Measurements from ENCODE around the gene GRHL1. TPM values are rescaled to one million over a fixed set of nuclear protein-coding genes. Genes with fewer than 3 reads are reported as not detected.

GRHL1 gene
- total RNA-seq, 1 experiment from 2014 or later = 10.3 TPM

- Histone ChIP-seq H4K20me1 (ENCODE audit: low read length) (no peaks in the 10 kb centered on the region), H3K27ac (ENCODE audit: low read length) (no peak overlapping the region), H3K4me2 (ENCODE audit: low read length) (no peak overlapping the region), H3K4me1 (ENCODE audit: insufficient read depth, low read length) (no peaks in the 10 kb centered on the region), H3K79me2 (ENCODE audit: low read length) (no peaks in the 10 kb centered on the region), H3K9me3 (ENCODE audit: low read length) (no peaks in the 10 kb centered on the region), H3K9ac (ENCODE audit: low read length) (no peak overlapping the region), H2AFZ (ENCODE audit: low read length) (no peak overlapping the region), H3K4me3 (ENCODE audit: low read length) (no peak overlapping the region), H3K9me2 (replicated peaks; ENCODE audit: low read length) (no peaks in the 10 kb centered on the region), H3F3A (ENCODE audit: low read length, unreplicated experiment) (no peaks in the 10 kb centered on the region), H3K36me3 (ENCODE audit: low read depth, low read length) (no peaks in the 10 kb centered on the region), H3K27me3 (ENCODE audit: low read length) (no peaks in the 10 kb centered on the region)
- POLR2A ChIA-PET (ENCODE audit: unreplicated experiment) = no interaction called here
- ATAC-seq (no peak), DNase-seq (no peak)
- CTCF ChIA-PET = no interaction called here
- no TSS peak for BruUV-seq (replicated peaks)
- intact Hi-C loops (cut with micrococcal nuclease) = loop anchor here (2.0 kb wide), 1 partner anchor 43 kb away; no protein-coding TSS in a partner anchor
- no peak for TF ChIP-seq CTCF (conservative IDR thresholded peaks at IDR 0.05; ENCODE audit: low read depth, low read length)
- no peak for TF ChIP-seq EZH2phosphoT487 (IDR thresholded peaks at IDR 0.05; ENCODE audit: borderline replicate concordance, low read length)
- TF ChIP-seq EZH2 (IDR thresholded peaks at IDR 0.05; ENCODE audit: low read length, unreplicated experiment) = no peak
These were observed 76.3 kb downstream of the GRHL1 start for GRCh38 chr2:10027660-10028330.

GRCh38 chr2:10028407-10028987, 77.0 kb downstream of the GRHL1 start:
- Histone ChIP-seq H2AFZ (ENCODE audit: low read length) (no peak overlapping the region), H3K9me3 (ENCODE audit: low read length) (no peaks in the 10 kb centered on the region), H3K4me3 (ENCODE audit: low read length) (no peak overlapping the region), H3K9ac (ENCODE audit: low read length) (no peak overlapping the region), H3F3A (ENCODE audit: low read length, unreplicated experiment) (no peaks in the 10 kb centered on the region), H3K36me3 (ENCODE audit: low read depth, low read length) (no peaks in the 10 kb centered on the region), H3K27ac (ENCODE audit: low read length) (no peak overlapping the region), H3K9me2 (replicated peaks; ENCODE audit: low read length) (no peaks in the 10 kb centered on the region), H4K20me1 (ENCODE audit: low read length) (no peaks in the 10 kb centered on the region), H3K79me2 (ENCODE audit: low read length) (no peaks in the 10 kb centered on the region), H3K4me1 (ENCODE audit: insufficient read depth, low read length) (no peaks in the 10 kb centered on the region), H3K27me3 (ENCODE audit: low read length) (no peaks in the 10 kb centered on the region), H3K4me2 (ENCODE audit: low read length) (no peak overlapping the region)
- ChIA-PET CTCF (no interaction called here), POLR2A (ENCODE audit: unreplicated experiment) (no interaction called here)
- DNase-seq = no peak
- BruUV-seq (replicated peaks) = no TSS peak
- intact Hi-C loops (cut with micrococcal nuclease) = loop anchor here (2.0 kb wide), 1 partner anchor 44 kb away; no protein-coding TSS in a partner anchor
- no peak for ATAC-seq
- TF ChIP-seq EZH2phosphoT487 (IDR thresholded peaks at IDR 0.05; ENCODE audit: borderline replicate concordance, low read length) = no peak
- TF ChIP-seq CTCF (conservative IDR thresholded peaks at IDR 0.05; ENCODE audit: low read depth, low read length) = 0 out of 2 replicates have a peak, but pooled peaks have one; percentile 19

Data from PC-3 (cell line).